NCI-H524 treated with DMSO at 0.1 percent for 48 hours (cell line): ENCODE results near the gene ARSB.
"Not testable (repeated sequence)": the region's sequence is repeated elsewhere in the genome, so short reads cannot be mapped to it uniquely, and the experiment has no call there.

Experiments
- DNase-seq: peaks from one replicate; lab custom pipeline; 2025; lab: John Stamatoyannopoulos, UW

Gene ARSB

DNA sequence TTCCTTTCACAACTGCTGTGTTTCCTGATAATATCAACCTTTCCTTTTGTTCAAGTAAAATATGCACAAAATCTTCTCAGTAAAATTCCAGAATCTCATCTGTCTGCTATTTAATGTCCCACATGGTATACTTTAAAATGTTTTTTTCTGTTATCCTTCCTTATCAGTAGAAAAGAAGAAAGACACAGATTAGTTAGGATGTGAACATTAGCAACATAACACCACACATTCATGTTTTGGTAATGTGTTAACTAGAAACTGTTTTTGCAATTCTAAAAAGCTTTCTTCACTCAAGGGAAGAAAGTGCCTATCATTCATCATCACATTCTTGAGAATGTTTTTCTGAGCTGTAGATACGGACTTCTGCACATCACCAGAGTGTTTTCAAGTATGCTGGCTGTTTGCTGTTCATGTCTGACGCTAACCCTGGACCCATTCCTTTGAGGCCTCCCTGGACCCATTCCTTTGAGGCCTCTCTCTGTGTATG, 10.5 kb upstream of the ARSB start:
- DNase-seq, result no peak

DNA sequence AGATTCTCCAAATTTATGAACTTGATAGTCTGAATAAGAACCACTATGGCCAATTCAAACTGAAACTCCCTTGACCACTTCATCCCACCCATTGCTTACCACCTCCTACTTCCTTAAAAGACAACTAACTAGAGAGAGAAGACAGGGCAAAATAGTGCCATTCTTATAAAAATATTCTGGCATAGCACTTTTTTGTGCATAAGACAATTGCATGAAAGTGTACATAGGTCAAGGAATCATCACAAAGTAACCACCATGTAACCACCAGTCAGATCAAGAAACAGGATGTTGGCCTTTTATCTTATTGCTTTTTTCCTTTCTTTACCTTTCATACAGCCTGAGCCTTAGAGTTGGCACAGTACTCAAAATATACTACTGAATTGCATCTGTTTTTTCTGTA, 8.1 kb upstream of the ARSB start:
- no peak for DNase-seq

DNA sequence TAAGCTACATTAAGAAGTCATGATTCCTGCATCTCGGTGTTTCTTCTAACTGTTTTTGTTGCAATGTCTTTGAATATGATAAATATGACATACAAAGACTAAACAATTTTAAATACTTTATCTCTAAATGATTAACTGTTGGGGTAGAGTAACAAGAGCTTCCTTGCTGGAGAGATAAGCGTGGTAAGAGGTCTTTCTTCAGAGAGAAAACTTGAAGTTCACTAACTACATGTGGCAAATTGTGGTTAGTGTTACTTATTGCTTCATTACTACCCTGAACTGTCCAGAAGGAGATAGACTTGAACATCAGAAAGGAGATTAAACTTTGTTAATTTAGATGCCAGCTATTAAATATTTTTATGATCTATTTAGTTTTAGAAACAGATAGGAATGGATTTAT, 7.0 kb upstream of the ARSB start:
- DNase-seq, result no peak

DNA sequence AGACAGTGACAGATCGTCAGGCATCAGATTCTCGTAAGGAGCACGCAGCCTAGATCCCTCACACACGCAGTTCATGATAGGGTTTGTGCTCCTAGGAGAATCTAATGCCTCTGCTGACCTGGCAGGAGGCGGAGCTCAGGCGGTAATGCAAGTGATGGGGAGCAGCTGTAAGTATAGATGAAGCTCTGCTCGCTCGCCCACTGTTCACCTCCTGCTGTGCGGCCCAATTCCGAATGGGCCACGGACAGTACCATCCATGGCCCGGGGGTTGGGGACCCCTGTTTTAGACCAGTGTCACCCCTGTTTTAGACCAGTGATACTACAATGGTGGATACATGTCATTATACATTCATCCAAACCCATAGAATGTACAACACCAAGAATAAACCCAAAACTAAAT, 4.0 kb upstream of the ARSB start:
- DNase-seq, result no peak

DNA sequence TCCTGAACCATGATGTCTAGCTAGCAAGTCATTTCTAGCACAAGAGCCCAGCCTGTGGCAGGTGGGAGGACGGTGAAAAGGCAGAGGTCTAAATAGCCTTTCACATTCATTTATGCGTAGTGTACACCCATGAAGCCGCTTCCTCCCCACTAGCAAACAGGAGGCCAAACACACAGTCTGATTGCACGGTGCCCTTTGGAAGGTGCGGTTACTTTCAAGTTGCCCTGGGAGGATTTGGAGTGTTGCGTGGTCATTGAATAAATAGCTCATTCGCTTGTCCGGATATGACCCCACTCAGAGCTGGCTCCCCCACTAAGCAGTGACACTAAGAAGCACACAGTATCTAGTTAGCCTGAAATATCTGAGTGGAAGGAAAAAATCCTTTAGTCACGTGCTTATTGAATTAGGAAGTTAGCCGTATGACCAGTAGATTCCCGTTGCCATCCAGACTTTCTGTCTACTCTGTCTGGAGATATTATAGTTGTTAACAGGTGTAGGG, 664 bp upstream of the ARSB start:
- no peak for DNase-seq

DNA sequence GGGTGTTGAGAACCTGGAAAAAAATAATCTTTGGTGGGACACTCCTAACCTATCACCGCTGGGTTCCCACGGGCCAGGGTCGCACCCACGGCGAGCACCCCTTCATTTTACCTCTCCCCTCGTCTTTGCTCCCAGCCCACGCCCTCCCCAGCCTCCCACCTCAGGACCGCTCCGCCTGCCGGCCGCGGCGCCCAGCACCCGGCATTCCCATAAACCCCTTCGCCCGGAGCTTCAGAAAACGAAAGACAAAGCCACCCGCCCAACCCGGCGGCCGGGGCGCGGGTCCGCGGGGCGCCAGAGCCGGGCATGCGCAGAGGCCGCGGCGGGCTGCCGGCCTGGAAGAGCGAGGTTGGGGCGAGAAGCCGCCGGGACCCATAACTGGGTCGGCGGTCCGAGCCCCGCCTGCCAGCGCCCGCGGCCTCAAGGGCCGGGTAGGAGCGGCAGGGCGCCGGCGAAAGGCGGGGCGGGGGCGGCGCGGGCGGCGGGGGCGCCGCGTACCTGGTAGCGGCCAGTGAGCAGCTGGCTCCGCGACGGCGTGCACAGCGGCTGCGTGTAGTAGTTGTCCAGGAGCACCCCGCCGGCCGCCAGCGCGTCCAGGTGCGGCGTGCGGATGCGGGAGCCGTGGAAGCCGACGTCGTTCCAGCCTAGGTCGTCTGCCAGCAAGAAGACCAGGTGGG, 533 bp downstream of the ARSB start:
- DNase-seq, result peak; percentile 54

DNA sequence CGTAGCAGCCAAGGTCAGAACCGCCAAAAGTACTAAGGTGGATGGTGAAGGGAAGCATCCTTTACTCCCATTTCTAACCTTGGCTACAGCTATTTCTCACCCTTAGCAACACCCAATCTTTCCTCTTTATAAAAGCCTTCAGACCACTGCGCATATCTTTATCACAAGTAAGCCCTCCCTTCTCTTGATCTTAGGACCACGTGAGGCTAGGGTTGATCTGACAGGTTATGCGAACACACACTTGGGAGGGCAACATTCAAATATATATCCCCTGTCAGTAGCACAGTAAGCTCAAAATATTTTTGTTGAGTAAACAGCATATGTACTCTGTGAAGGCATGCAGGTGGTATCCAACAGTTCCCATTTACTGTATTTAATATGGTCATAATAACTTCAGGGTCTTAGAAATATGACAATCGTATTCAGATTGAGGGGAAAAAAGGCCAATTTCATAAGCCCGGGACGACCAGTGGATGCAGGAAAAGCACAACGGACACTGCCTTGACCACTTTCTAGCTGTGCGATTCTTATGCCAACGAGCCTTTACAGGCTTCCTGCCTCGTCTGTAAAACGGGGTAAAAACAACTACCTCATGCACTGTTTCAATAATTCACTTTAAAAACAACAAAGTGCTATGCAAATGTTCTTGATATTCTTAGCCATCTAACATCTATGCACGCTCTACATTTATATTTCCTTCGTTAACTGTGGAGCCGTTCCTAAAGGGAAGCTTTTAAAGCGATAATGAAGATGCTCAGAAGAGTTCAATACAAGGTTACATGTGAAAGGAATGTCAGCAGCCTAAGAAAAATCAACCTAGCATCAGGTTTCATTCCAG, 1.3 kb downstream of the ARSB start:
- DNase-seq, result no peak

DNA sequence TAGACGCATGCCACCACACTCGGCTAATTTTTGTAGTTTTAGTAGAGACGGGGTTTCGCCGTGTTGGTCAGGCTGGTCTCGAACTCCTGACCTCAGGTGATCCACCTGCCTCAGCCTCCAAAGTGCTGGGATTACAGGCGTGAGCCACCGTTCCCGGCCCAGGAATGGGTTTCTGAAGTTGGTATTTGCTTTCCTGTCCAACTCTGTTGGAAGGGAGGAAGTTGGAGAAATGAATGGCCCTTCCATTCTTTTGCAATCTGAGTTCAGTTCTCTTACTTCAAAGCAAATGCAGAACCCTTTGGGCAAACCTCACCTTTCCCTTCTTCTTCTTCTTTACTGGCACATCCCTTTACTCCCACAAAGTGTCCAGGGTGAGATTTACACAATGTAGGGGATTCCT, 1.9 kb downstream of the ARSB start:
- DNase-seq, result not testable (repeated sequence)

DNA sequence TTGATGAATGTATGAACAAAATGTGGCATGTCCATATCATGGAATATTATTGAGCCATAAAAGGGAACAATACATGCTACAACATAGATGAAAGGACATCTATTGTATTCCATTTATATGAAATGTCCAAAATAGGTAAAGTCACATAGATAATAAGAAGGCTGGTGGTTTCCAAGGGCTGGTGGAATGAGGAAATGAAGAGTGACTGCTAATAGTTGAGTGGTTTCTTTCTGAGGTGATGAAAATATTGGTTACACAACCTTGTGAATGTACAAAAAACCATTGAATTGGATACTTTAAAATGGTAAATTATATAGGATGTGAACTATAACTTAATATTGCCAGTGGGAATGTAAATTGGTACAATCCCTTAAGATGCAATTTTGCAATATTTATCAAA, 5.2 kb downstream of the ARSB start:
- DNase-seq, result no peak

DNA sequence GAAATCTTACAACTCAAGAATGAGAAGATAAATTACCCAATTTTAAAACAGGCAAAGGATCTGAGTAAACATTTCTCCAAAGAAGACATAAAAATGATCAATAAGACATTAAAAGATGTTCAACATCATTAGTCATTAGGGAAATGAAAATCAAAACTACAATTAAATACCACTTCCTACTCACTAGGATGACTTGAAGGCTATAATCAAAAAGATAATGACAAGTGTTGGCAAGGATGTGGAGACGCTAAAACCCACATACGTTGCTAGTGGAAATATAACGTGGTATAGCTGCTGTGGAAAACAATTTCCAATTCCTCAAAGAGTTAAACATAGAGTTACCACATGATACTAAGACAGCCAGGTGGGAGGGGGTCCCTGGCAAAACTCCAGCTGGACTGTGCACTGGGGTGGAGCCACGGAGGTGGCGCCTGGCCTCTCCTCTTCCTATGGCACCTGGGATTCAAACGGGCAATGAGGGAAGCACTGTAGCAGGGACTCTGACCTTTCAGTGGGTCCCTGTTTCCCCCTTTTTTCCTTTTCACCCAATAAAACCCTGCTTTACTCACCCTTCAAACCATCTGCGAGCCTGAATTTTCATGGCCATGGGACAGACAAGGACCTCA, 5.9 kb downstream of the ARSB start:
- DNase-seq, result no peak

DNA sequence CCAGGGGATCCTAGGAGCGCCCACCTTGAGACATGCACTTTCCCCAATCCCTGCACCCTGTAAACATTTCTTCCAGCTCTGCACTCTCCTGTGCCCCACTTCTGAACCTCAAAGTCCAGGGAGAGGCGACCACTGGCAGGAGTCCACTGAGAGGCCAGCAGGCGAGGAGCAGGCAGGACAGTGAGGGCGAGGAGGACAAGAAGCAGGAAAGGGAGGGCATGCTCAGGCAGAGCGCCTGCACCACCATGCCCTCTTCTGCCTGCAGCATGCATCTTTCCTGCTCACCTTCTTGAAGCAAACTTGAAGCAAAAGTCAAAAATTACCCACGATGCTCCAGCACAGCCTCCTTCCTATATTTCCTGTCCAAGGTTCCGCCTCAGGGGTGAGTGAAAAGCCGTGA, 10.1 kb downstream of the ARSB start:
- DNase-seq, result no peak

DNA sequence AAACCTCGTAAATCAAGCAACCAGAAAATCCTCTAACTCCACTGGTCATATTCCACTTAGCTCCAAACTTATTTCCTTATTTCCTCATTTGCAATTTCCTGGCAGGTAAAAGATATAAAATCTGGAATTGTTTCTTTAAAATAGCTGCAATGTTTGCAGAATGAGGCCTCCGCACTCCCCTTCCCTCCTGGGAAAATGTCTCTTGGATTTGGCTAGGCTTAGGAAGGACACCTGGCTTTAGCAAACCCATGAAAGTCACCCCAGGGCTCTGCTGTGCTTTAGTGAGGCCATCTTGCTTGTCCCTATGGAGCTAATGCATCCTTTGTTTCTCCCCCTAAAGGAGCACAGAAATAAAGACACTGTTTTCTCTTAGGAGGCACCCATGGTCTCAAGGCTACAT, 10.5 kb downstream of the ARSB start:
- DNase-seq, result no peak

DNA sequence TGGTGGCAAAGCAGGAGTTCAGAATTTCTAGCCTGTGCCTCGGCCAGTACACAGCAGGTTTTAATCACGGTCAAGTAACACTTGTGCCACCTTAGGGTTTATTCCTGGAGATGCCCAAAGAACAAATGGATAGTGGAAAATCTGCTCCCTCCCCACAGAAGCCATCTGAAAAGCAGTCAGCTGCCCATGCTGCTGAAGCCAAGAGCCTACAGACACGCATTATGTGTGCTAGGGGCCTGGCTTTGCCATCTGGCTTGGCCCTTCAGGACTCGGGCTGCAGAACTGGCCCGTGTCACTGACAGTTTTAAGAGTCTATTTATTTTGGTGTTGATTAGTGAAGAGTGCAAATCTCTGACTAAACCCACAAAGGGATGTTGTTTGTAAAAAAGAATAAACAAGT, 11.1 kb downstream of the ARSB start:
- peak; percentile 81 for DNase-seq

DNA sequence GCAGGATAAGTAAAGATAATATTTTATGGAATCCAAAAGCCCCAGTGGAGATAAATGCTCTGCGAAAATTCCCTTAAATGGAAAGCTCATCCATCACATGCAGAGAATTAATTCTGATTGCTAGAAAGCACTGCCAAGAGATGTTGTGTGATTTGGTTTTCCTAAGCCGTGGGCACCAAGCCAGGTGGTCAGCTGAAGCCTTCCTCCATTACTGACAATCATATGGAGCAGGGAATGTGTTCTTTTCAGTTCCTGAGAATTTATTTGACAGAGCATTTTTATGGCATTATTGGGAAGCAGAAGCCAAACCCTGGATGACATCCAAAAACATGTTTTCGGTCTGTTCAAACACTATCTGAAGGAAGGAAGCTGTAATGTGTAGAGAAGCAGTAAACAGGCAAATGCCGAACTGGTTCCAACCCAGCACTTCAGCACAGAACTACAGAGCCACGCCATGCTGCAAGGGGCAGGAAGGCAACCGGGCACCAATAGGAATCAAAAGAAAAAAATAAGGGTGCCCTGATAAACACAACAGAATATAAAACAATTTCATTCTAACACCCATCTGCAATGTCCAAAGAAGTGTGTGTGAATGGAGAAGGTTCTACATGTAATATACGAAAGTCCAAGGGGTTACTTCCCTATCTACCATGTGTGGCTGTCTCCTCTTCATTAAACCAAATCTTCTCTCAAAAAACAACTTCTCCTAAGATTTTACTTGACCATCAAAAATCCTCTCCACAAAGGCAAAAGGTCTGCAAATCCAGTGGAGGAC, 12.3 kb downstream of the ARSB start:
- DNase-seq, result no peak

DNA sequence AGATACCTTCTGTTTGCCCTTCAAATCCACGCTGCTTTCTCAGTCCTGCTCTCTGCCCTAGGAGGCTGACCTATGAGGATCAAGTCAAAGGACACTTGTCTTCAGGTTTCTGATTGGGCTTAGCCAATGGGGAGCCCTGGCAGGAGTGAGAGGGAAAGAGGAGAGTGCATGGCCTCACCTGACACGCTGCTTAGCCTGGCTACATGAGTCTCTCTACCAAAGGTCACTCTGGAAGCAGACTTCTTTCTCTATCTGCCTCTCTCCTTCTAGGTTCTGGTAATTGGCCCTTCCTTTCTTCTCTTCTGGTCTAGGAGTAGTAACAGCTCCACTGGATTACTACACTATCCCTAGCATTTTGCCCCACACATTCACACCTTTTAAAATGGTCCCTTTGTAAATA, 13.1 kb downstream of the ARSB start:
- DNase-seq, result no peak

DNA sequence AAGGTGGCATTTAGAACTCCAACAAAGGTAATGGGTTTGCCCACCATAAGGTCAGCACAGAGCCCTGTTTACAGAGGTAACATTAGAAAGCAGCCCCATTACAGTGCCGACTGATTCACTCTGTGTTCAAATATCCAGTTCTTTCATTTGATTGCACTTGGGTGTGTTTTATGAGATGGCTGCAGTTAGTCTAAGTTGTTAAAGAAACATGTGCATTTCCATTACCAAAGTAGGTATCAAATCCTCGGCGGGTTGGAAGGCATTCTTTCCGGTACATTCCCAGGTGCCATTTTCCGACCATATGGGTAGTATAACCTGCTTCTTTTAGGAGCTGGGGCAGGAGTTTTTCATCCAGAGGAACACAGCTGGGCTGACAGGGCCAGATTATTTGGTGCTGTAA, 16.3 kb downstream of the ARSB start:
- DNase-seq, result no peak

DNA sequence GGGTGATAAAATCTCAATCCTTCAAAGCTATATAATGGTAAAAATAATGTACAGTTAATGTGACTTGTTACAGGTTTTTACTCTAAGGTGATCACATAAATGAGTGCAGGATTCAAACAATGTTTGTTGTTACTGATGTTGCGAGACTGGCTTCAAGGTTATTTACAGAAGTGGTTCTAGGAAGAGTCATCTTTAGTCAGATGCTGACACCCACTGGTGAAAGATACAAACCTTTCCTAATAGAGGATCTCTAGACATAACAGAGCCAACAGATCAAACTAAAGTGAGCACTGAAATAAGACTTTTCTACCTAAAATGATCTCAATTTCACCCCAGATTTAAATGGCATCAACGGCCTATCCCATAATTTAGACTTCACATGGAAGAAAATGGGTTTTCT, 20.2 kb downstream of the ARSB start:
- no peak for DNase-seq

DNA sequence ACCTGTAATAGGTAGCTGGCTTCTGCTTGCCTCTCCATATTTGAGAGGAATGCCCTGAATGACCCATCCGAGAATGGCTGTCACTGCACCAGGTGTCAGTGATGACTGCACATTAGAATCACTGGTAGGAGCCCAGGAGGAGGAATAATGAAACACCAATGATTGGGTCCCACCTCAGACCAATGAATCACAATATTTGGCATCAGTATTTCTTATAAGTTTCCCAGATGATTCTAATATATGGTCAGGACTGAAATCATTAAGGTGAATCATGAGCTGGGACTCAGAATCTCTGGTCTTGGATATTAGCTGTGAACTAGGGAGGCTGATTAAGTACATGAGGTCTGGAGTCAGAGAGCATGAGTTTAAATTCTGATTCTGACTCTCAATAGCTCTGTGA, 23.4 kb downstream of the ARSB start:
- DNase-seq, result no peak

DNA sequence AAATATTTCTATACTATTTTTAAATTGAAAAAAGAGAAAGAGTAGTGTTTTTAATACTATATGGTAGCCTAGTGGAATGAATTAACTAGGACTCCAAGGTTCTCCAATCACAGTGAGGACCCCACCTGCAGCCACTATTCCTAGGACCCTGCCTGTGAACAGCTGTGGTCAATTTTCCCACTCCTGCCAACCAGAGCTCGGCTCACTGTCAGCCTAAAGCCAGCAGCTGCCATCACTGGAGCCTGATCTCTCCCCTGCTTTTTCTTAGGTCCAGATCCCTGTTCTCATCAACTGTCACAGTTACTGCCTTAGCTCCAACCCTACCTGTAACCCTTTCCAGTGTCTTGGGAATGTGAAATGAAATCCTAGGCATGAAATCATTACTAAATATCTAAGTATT, 25.3 kb downstream of the ARSB start:
- DNase-seq, result no peak

DNA sequence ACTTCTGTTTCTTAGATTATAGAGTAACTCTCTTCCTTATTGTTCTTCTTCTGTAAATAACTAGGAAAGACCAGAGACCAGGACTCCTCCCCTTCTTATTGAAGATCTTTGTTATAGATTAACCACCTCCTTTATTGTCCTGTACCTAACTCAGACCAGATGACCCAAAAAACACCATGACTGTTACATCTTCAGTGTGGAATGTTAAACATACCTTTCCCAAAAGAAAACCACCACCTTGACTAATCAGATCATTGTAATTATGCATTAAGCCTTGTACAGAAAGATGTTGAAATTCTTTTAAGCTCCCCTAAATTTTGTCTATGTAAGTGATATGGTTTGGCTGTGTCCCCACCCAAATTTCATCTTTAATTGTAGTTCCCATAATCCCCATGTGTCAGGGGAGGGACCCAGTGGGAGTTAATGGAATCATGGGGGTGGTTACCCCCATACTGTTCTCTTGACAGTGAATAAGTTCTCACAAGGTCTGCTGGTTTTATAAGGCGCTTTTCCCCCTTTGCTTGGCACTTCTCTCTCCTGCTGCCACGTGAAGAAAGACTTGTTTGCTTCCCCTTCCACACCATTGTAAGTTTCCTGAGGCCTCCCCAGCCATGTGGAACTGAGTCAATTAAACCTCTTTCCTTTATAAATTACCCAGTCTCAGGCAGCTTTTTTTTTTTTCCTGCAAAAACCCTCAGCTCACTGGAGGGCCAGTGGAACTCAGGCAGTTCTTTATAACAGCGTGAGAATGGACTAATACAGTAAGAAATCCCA, 26.3 kb downstream of the ARSB start:
- no peak for DNase-seq

DNA sequence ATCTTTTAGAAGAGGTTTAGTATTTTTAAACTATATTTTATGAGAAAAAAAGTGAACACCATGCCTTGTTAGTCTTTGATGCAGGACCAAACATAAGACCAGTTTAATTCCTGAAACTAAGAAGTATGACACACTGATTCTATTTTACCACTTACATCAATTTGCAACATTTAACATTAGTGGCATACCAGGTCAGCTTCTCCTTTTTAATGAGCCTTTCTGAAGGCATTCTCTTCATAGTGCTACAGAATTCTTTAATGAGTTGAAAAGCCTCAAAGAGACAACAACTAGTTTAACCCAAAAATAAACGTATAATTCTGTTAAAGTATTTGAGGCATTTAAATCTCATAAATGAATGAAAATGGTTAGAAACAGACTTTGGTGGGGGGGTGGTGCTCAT, 28.2 kb downstream of the ARSB start:
- DNase-seq, result no peak
